HG03565 (cell line): Measurements from ENCODE around the gene ZNF76.

Experiments
- ATAC-seq: cut with Tn5 transposase; IDR thresholded peaks from one replicate; pipeline ENCODE4 v1.9.1; 2021; ENCODE audit warnings: mild to moderate bottlenecking, moderate library complexity; ENCODE audit not compliant: unreplicated experiment

Gene ZNF76

DNA sequence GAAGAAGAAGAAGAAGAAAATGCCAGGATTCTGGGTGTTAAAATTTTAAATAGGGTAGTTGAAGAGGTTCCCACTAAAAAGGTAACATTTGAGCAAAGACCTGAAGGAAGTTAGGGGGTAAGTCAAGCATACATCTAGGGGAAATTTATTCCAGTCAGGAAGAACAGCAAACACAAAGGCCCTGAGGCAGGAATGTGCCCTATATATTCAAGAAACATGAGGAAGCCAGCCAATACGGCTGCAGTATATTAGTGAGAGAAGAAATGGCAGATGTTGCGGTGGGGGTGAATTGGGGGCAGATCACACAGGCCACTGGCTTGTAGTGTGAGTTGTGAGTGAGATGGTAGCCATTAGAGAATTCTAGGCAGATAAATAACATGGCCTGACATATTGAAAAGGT lies 6.0 kb downstream of the ZNF76 start:
- ATAC-seq = no peak

DNA sequence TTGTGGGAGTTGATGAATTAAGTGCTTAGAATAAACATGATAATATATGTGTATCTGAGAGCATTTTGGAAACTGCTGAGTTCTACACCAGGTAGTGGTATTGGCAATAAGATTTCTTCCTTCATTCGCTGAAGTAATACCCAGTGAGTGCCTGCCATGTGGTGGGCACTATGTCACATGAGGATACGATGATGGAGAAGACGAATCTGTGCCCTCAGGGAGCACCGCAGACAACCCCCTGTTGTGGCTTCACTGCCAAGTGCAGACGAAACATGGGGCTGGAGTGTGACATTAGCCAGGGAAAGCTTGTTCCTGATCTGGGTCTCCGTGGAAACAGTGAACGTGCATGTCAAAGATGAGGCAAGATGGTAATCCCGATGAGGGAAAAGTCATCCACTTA lies 7.9 kb downstream of the ZNF76 start:
- ATAC-seq = no peak

DNA sequence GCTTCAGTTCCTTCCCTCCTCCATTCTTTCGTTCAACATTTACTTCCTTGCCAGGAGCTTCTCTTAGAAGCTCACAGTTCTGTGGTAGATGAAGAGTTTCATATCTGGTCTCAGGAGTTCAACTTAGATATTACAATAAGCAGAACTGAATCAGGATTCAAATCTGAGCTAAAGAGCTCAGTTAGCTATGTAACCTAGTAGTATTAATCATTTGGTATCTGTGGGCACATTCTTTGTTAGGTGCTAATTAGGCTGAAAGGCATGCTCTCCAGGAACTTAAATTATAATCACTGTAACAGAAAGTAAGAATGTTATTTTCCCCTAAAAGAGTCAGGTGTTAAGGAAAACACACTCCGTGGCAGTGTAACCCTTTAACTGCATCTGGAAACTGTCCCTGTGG lies 8.4 kb downstream of the ZNF76 start:
- ATAC-seq = no peak

DNA sequence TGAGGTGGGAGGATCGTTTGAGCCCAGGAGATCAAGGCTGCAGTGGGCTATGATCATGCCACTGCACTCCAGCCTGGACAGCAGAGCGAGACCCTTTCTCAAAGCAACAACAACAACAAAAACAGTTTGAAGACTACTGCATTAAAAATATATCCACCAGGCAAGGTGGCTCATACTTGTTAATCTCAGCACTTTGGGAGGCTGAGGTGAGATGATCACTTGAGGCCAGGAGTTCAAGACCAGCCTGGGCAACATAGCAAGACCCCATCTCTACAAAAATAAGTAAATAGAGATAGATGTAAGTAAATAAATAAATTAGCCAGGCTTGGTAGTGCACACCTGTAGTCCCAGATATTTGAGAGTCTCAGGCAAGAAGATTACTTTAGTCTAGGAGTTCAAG lies 12.5 kb downstream of the ZNF76 start:
- ATAC-seq = no peak

- no peak for ATAC-seq
Measured at GRCh38 chr6:35273822-35274559, 14.5 kb downstream of the ZNF76 start.

DNA sequence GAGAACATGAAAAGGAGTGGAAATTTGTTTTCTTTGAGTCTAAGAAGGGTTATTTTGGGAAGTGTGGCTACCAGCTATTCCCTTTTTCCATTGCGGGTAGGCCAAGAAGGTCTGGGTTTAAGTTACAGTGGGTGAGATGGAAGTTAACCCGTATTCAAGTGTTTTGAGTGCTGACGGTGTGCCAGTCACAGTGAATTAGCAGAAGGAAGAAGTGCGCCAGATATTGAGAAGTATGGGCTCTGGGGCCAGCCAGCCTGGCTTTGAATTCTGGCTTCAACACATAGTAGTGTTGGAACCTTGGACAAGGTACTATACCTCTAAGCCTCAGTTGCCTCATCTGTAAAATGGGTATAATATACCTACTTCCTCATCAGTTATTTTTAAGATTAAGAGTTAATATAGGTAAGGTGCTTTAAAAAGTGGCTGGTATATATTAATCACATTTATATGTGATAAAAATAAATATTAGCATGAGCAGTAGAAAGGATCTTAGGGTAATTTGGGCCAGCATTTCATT lies 16.3 kb downstream of the ZNF76 start:
- no peak for ATAC-seq

DNA sequence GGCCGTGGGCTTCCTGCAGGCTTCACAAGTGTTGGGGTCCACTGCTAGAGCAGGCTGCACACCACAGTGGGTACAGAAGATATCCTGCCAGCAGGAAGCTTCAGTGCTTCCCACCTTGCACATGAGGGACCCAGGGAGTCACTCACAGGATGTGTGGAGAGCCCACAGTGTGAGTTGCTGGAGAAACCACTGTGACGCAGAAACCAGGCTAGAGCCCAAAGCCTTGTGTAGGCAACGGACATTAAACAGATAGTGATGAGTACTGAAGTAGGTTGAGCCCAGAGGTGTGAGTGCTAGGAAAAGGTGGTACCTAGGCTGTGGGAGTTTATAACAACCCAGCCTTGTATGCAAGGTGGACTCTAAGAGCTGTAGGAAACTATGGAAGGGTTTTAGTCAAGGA lies 19.2 kb downstream of the ZNF76 start:
- ATAC-seq = no peak

GRCh38 chr6:35280903-35281302 lies 21.4 kb downstream of the ZNF76 start:
- no peak for ATAC-seq

DNA sequence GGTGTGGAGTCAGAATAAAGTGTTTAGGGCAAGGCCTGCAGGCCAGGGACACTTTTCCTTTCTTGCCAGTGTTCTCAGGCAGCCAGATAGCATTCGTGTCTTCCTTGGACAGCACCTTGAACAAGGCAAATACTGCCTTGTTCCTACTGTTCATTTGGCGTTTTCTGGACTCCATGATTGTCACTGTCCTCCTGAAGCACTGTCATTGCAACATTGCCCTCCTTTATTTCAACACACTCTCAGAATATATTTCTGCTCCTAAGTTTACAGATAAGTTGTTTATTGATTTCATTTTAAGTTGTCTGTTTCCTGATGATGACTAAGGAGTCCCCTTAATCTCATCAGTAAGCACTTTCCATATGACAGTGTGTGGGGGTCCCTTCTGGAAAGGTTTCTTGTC lies 22.9 kb downstream of the ZNF76 start:
- no peak for ATAC-seq

GRCh38 chr6:35283361-35283760 lies 23.8 kb downstream of the ZNF76 start:
- ATAC-seq = no peak

GRCh38 chr6:35287671-35288396 lies 28.3 kb downstream of the ZNF76 start:
- ATAC-seq = no peak

DNA sequence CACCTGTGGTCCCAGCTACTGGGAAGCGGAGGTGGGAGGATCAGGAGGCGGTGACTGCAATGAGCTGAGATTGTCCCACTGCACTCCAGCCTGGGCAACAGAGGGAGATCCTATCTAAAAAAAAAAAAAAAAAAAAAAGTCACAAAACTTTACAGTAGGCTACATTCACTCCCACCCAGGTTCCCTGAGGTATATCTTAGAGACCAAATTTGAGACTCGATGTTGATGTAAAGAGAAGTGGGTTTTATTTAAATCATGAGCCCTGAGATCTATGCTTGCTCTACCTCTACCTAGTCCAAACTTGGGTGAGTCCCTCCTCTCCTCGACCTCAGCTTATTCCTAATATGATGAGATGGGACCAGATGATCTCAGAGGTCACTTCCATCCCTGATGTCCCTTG lies 29.3 kb downstream of the ZNF76 start:
- ATAC-seq = no peak

- no peak for ATAC-seq
Measured at GRCh38 chr6:35291491-35291890, 32.0 kb downstream of the ZNF76 start.

GRCh38 chr6:35292494-35292893 lies 33.0 kb downstream of the ZNF76 start:
- no peak for ATAC-seq

GRCh38 chr6:35293681-35294080 lies 34.1 kb downstream of the ZNF76 start:
- no peak for ATAC-seq

DNA sequence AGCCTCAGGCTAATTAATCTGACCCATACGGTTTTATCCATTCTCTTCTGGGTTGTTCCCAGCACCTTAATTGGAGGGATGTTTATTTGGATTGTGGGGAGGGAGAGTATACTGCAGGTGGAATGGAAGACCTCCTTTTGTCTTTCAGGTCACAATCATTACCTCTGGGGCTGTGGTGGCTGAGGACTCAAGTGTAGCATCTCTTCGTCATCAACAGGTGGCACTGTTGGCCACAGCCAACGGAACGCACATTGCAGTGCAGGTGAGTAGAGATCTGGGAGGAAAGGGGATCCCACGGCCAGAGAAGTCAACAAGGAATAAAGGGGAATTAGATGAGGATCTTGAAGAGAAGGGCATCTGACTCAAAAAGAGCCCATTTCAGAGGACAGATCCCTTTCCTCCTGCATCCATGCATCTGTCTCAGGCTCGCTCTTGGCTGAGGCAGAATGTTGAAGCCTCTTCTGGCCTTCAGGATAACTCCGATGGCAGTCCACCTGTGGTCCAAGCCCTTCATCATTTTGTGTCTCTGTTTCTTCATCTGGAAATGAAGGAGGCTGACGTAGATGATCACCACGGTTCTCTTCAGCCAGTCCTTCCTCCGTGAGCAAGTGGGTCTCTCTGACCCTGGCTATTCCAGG lies 34.9 kb downstream of the ZNF76 start:
- no peak for ATAC-seq

- no peak for ATAC-seq
Measured at GRCh38 chr6:35295036-35295435, 35.5 kb downstream of the ZNF76 start.

DNA sequence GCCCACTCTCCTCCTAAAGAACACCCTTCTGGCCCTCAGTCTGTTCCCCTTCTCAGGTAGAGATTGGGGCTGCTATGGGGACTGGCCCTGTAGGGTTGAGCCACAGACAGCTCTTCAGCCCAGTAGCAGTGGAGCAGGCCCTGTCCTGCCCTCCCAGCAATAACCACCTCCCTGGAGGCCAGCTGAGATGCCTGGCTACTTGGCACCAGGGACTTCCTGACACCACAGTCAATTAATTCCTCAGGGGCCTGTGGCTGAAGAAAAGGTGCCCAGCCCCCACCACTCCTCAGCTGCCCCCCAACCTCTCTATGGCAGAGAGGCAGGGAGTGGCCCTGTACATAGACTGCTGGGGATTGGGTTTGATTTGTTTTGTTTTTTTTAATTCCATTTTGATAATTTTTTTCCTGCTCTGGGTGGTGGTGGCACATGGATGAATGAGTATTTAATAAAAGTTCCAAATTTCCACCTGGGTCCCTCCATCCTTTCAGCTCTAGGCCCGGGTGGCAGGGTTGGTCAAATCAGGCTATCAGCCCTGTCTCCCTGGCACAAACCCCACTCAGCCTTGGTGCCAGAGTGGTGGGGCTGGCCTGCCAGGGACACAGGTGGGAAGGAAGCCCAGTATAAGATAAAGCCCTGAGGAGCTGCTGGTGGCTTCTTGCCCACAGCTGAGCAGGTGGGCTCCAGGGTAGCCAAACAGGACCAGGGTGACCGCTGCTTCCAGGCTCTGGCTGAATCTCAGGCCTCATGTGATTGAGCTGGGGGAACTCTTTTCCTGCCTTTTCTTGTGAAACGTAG lies 36.2 kb downstream of the ZNF76 start:
- no peak for ATAC-seq

- ATAC-seq = no peak
Measured at GRCh38 chr6:35296931-35297600, 37.5 kb downstream of the ZNF76 start.
